GM18868 (cell line): ENCODE results near the gene SLC22A25.
"Not testable (repeated sequence)": the region's sequence is repeated elsewhere in the genome, so short reads cannot be mapped to it uniquely, and the experiment has no call there.

Source experiments
- ATAC-seq: cut with Tn5 transposase; IDR thresholded peaks from one replicate; pipeline ENCODE4 v1.9.1; 2021; ENCODE audit warnings: mild to moderate bottlenecking, moderate library complexity; ENCODE audit not compliant: unreplicated experiment

Gene SLC22A25

GRCh38 chr11:63235471-63236461, 7.6 kb downstream of the SLC22A25 start:
- ATAC-seq, result not testable (repeated sequence)

- no peak for ATAC-seq
Measured at GRCh38 chr11:63229815-63230214, 13.6 kb downstream of the SLC22A25 start.

- no peak for ATAC-seq
Measured at GRCh38 chr11:63227521-63228107, 15.8 kb downstream of the SLC22A25 start.

GRCh38 chr11:63226488-63227114, 16.8 kb downstream of the SLC22A25 start:
- ATAC-seq, result no peak

- ATAC-seq, result no peak
Measured at GRCh38 chr11:63214093-63214492, 29.3 kb downstream of the SLC22A25 start.

GRCh38 chr11:63212742-63213141, 30.7 kb downstream of the SLC22A25 start:
- no peak for ATAC-seq

GRCh38 chr11:63210111-63210510, 33.3 kb downstream of the SLC22A25 start:
- ATAC-seq, result no peak
